Neural cell (in vitro differentiated cells): ENCODE results near the gene MPND.

Experiments
- EZH2 ChIP-seq: fragments of 200-600, 300-800 bp; shearing (Covaris generic), sonication (generic); IDR thresholded peaks from 2 replicates; pipeline ENCODE4 v1.6.1; 2014; ENCODE audit warnings: antibody characterized with exemption, low read length, borderline replicate concordance, mild to moderate bottlenecking; ENCODE audit not compliant: insufficient read depth, poor library complexity, severe bottlenecking
- MXI1 ChIP-seq: fragments of 450-650 bp; conservative IDR thresholded peaks from 2 replicates; pipeline ENCODE4 v1.6.1; 2014; ENCODE audit warnings: antibody characterized with exemption, mild to moderate bottlenecking; ENCODE audit not compliant: poor library complexity, severe bottlenecking
- RAD21 ChIP-seq: fragments of 450-650 bp; conservative IDR thresholded peaks from 2 replicates; pipeline ENCODE4 v1.6.1; 2014; ENCODE audit warnings: antibody characterized with exemption, mild to moderate bottlenecking, moderate library complexity
- TF ChIP-seq, protein P1 (sequence below): fragments of 450-650 bp; IDR thresholded peaks from 2 replicates; pipeline ENCODE4 v1.5.1; 2014; ENCODE audit warnings: antibody characterized with exemption, mild to moderate bottlenecking, moderate library complexity; ENCODE audit not compliant: poor library complexity, severe bottlenecking

DNA sequence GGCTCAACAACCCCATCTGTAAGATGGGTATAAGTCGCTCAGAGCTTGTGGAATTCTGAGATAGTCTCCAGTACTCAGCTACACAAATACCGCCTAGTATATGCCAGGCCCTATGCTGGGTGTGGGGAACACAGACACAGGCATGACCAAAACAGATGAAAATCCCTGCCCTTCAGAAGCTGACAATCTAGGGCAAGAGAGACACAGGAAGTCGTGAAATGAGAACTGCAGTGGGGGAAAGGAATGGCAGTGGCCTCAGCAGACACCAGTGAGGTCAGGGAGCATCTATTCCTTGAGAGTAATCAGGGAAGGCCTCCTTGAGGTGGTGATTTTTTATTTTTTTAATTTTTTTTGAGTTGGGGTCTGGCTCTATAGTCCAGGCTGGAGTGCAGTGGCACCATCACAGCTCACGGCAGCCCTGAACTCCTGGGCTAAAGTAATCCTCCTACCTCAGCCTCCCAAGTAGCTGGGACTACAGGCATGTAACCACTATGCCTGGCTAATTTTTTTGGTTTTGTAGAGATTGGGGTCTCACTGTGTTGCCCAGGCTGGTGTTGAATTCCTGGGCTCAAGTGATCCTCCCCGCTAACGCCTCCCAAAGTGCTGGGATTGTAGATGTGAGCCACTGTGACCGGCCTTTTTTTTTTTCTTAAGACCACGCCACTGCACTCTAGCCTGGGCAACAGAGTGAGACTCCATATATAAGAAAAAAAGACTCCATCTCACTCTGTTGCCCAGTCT, 44.4 kb upstream of the MPND start:
- TF ChIP-seq, protein P1, sequence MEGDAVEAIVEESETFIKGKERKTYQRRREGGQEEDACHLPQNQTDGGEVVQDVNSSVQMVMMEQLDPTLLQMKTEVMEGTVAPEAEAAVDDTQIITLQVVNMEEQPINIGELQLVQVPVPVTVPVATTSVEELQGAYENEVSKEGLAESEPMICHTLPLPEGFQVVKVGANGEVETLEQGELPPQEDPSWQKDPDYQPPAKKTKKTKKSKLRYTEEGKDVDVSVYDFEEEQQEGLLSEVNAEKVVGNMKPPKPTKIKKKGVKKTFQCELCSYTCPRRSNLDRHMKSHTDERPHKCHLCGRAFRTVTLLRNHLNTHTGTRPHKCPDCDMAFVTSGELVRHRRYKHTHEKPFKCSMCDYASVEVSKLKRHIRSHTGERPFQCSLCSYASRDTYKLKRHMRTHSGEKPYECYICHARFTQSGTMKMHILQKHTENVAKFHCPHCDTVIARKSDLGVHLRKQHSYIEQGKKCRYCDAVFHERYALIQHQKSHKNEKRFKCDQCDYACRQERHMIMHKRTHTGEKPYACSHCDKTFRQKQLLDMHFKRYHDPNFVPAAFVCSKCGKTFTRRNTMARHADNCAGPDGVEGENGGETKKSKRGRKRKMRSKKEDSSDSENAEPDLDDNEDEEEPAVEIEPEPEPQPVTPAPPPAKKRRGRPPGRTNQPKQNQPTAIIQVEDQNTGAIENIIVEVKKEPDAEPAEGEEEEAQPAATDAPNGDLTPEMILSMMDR, result no peak
- TF ChIP-seq EZH2, result no peak
- TF ChIP-seq RAD21, result no peak
- no peak for TF ChIP-seq MXI1
